ENCODE measurements around the gene GPATCH8. TPM values are rescaled to one million over a fixed set of nuclear protein-coding genes. Genes with fewer than 3 reads are reported as not detected.
"Not testable (repeated sequence)": the region's sequence is repeated elsewhere in the genome, so short reads cannot be mapped to it uniquely, and the experiment has no call there.

GPATCH8 gene
- total RNA-seq, 4 donors from 2014 or later = 55.1 to 71.2 (median 59.8) TPM

GRCh38 chr17:44397479-44398440, 105.4 kb downstream of the GPATCH8 start:
- DNase-seq (ENCODE audit: low spot score in 2 of 2) = no peak
- Histone ChIP-seq H3K36me3 (peaks cover 0 to 68% (median 0%) of the 10 kb centered on the region in 3 donors), H3K4me1 (no peaks in the 10 kb centered on the region), H3K9me3 (no peaks in the 10 kb centered on the region), H3K27me3 (no peaks in the 10 kb centered on the region), H3K4me3 (no peak overlapping the region), H3K27ac (no peak overlapping the region)
- WGBS, 2 donors = 87 to 94% methylated on average over 8 of the region's 8 CpGs
- TF ChIP-seq POLR2A (IDR thresholded peaks at IDR 0.05) = no peak
- TF ChIP-seq EP300 (IDR thresholded peaks at IDR 0.05) = peak in 1 of 2 donors; percentile 7

- H3K4me3 ChIP-seq = no peak overlapping the region
- H3K27ac ChIP-seq = no peak overlapping the region
- peaks cover 0 to 61% (median 0%) of the 10 kb centered on the region in 3 donors for H3K36me3 ChIP-seq
- 92 to 93% methylated on average over 5 of the region's 5 CpGs for WGBS, 2 donors
- H3K9me3 ChIP-seq = no peaks in the 10 kb centered on the region
- no peak for DNase-seq (ENCODE audit: low spot score in 2 of 2)
- no peaks in the 10 kb centered on the region for H3K4me1 ChIP-seq
- H3K27me3 ChIP-seq = no peaks in the 10 kb centered on the region
- no peak for TF ChIP-seq CTCF (IDR thresholded peaks at IDR 0.05)
- no peak for TF ChIP-seq POLR2A (IDR thresholded peaks at IDR 0.05)
- no peak for TF ChIP-seq EP300 (IDR thresholded peaks at IDR 0.05)
Observed at GRCh38 chr17:44396946-44397345, 106.3 kb downstream of the GPATCH8 start.

GRCh38 chr17:44394833-44395232, 108.4 kb downstream of the GPATCH8 start:
- Histone ChIP-seq H3K4me1 (no peaks in the 10 kb centered on the region), H3K9me3 (no peaks in the 10 kb centered on the region), H3K27me3 (no peaks in the 10 kb centered on the region), H3K4me3 (no peak overlapping the region), H3K27ac (no peak overlapping the region), H3K36me3 (peaks cover 0 to 42% (median 0%) of the 10 kb centered on the region in 3 donors)
- WGBS, 2 donors = 93 to 97% methylated on average over 2 of the region's 2 CpGs
- TF ChIP-seq CTCF (IDR thresholded peaks at IDR 0.05) (no peak), EP300 (IDR thresholded peaks at IDR 0.05) (no peak), POLR2A (IDR thresholded peaks at IDR 0.05) (no peak)
- DNase-seq (ENCODE audit: low spot score in 2 of 2) = no peak

GRCh38 chr17:44394112-44394511, 109.1 kb downstream of the GPATCH8 start:
- WGBS, 2 donors = 94 to 96% methylated on average over 9 of the region's 9 CpGs
- not testable (repeated sequence) for H3K27me3 ChIP-seq; H3K4me3 ChIP-seq; H3K27ac ChIP-seq; H3K4me1 ChIP-seq; DNase-seq (ENCODE audit: low spot score in 2 of 2); H3K9me3 ChIP-seq
- H3K36me3 ChIP-seq = peaks cover 0 to 41% (median 0%) of the 10 kb centered on the region in 3 donors

GRCh38 chr17:44390250-44390870, 112.8 kb downstream of the GPATCH8 start:
- Histone ChIP-seq H3K27ac (no peak overlapping the region), H3K4me1 (peaks cover 0 to 13% (median 8%) of the 10 kb centered on the region in 4 donors), H3K36me3 (peaks cover 0 to 8% (median 0%) of the 10 kb centered on the region in 3 donors), H3K4me3 (no peak overlapping the region), H3K9me3 (no peaks in the 10 kb centered on the region), H3K27me3 (peaks cover 0 to 9% of the 10 kb centered on the region in 2 donors)
- WGBS, 2 donors = 69 to 79% methylated on average over 10 of the region's 10 CpGs
- TF ChIP-seq EP300 (IDR thresholded peaks at IDR 0.05) (no peak), CTCF (IDR thresholded peaks at IDR 0.05) (no peak), POLR2A (IDR thresholded peaks at IDR 0.05) (no peak)
- no peak for DNase-seq (ENCODE audit: low spot score in 2 of 2)
